Keratinocyte (primary cell): ENCODE data around the gene AP5B1. TPM values are rescaled to one million over a fixed set of nuclear protein-coding genes. Genes with fewer than 3 reads are reported as not detected.

Source experiments
- DNase-seq: peaks from one replicate; pipeline ENCODE4 v3.0.0-alpha.2; 2011; ENCODE audit warnings: low read depth, missing footprints, low spot score
- FAIRE-seq: peaks from 2 replicates; lab custom pipeline; 2011; peaks lifted over from hg19 to GRCh38; lab: Jason Lieb, UNC
- H2AFZ ChIP-seq: 2 replicates; pipeline ENCODE4 v1.6.0; 2012; ENCODE audit warnings: low read length, control low read depth, inconsistent platforms; ENCODE audit not compliant: control insufficient read depth
- H3K27ac ChIP-seq: 2 replicates; pipeline ENCODE4 v1.5.1; 2011; ENCODE audit warnings: low read length; ENCODE audit not compliant: control insufficient read depth, insufficient read depth
- H3K27me3 ChIP-seq: 3 replicates; pipeline ENCODE4 v1.6.0; 2011; ENCODE audit warnings: low read length; ENCODE audit not compliant: control insufficient read depth, insufficient read depth; ENCODE audit errors: extremely low read depth
- H3K36me3 ChIP-seq, 2 experiments: 2 replicates in 1 of 2; 3 replicates in 1 of 2; pipeline ENCODE4 v1.5.1; 2011; ENCODE audit warnings: low read length in 2 of 2, mild to moderate bottlenecking in 1 of 2; ENCODE audit not compliant: control insufficient read depth in 2 of 2, insufficient read depth in 2 of 2; ENCODE audit errors: extremely low read depth in 1 of 2
- H3K4me1 ChIP-seq: 3 replicates; pipeline ENCODE4 v1.5.1; 2011; ENCODE audit warnings: low read length; ENCODE audit not compliant: control insufficient read depth, insufficient read depth; ENCODE audit errors: extremely low read depth
- H3K4me2 ChIP-seq: 3 replicates; pipeline ENCODE4 v1.6.0; 2011; ENCODE audit warnings: low read depth, low read length; ENCODE audit not compliant: control insufficient read depth, insufficient read depth; ENCODE audit errors: extremely low read depth
- H3K4me3 ChIP-seq, 3 experiments: fragments of 200-600 bp in 1 of 3; sonication (generic) in 1 of 3; 2 replicates in 2 of 3; 3 replicates in 1 of 3; pipeline ENCODE4 v1.5.1; 2011 to 2016; ENCODE audit warnings: low read length in 3 of 3, mild to moderate bottlenecking in 3 of 3, control low read depth in 2 of 3, inconsistent platforms in 1 of 3, low read depth in 1 of 3, mixed read lengths in 1 of 3, mixed run types in 1 of 3, moderate library complexity in 1 of 3; ENCODE audit not compliant: control insufficient read depth in 2 of 3, insufficient read depth in 2 of 3; ENCODE audit errors: extremely low read depth in 1 of 3
- H3K79me2 ChIP-seq: 2 replicates; pipeline ENCODE4 v1.6.0; 2012; ENCODE audit warnings: low read length; ENCODE audit not compliant: control insufficient read depth, insufficient read depth
- H3K9ac ChIP-seq: 3 replicates; pipeline ENCODE4 v1.6.0; 2011; ENCODE audit warnings: low read length; ENCODE audit not compliant: control insufficient read depth, insufficient read depth; ENCODE audit errors: extremely low read depth
- H3K9me1 ChIP-seq: 3 replicates; pipeline ENCODE4 v1.6.0; 2011; ENCODE audit warnings: low read length; ENCODE audit not compliant: control insufficient read depth, insufficient read depth; ENCODE audit errors: extremely low read depth
- H3K9me3 ChIP-seq: 2 replicates; pipeline ENCODE4 v1.5.1; 2012; ENCODE audit warnings: low read depth, low read length; ENCODE audit not compliant: control insufficient read depth
- H4K20me1 ChIP-seq: 3 replicates; pipeline ENCODE4 v1.6.0; 2011; ENCODE audit warnings: low read length; ENCODE audit not compliant: control insufficient read depth, insufficient read depth; ENCODE audit errors: extremely low read depth
- CTCF ChIP-seq, 3 experiments: IDR thresholded peaks in 1 of 3; conservative IDR thresholded peaks in 1 of 3; optimal IDR thresholded peaks in 1 of 3; 2 replicates in 2 of 3; 3 replicates in 1 of 3; pipeline versions ENCODE3 to v1.5.1; 2011; ENCODE audit warnings: low read length in 3 of 3, mild to moderate bottlenecking in 3 of 3, moderate library complexity in 2 of 3, control low read depth in 1 of 3, inconsistent platforms in 1 of 3; ENCODE audit not compliant: insufficient read depth in 2 of 3; ENCODE audit errors: extremely low read depth in 1 of 3
- EZH2 ChIP-seq: IDR thresholded peaks from one replicate; pipeline ENCODE4 v1.6.1; 2012; ENCODE audit warnings: inconsistent platforms, mild to moderate bottlenecking, low read length, moderate library complexity
- dilution Hi-C: fragments of 300-500 bp; cut with MboI; formaldehyde crosslinking; loops from one replicate; pipeline ENCODE4 v1.7.0; 2020; ENCODE audit warnings: low sequenced_read_pairs; ENCODE audit not compliant: extremely low pct_ligation_motif_present
- polyA plus RNA-seq, 5 experiments: library from polyadenylated mRNA; depleted of rRNA in 3 of 5; stranded (reverse) in 3 of 5; stranded (forward) in 1 of 5; unstranded in 1 of 5; fragments of >200 nt; gene quantifications; 1 replicate in 1 of 5; 2 replicates in 3 of 5; 3 replicates in 1 of 5; pipeline versions ENCODE4 v1.2.1 to v1.2.3, GENCODE V29; 2011 to 2012; ENCODE audit warnings: missing spikeins in 2 of 5, low read depth in 1 of 5, low replicate concordance in 1 of 5

The AP5B1 gene
- polyA plus RNA-seq, 1 donor (not counting 4 experiments of a cell fraction or from before 2014, with no cell fraction given) = 3.1 TPM

GRCh38 chr11:65787649-65788622 lies 7.2 kb upstream of the AP5B1 start:
- Histone ChIP-seq H3K4me2 (peak overlapping the region; percentile 57), H2AFZ (no peak overlapping the region), H3K79me2 (no peaks in the 10 kb centered on the region), H4K20me1 (no peaks in the 10 kb centered on the region), H3K27ac (no peak overlapping the region), H3K4me3 (peak overlapping the region in 2 of 3 experiments; percentile 47), H3K36me3 (no peaks in the 10 kb centered on the region), H3K9me3 (no peaks in the 10 kb centered on the region), H3K4me1 (peaks cover 34% of the 10 kb centered on the region), H3K9ac (peak overlapping the region; percentile 45), H3K27me3 (peaks cover 18% of the 10 kb centered on the region), H3K9me1 (no peaks in the 10 kb centered on the region)
- dilution Hi-C loops = no loop called here
- TF ChIP-seq EZH2 (peak; percentile 94), CTCF (optimal IDR thresholded peaks at IDR 0.05 in 1 of 3, IDR thresholded peaks at IDR 0.05 in 1 of 3, conservative IDR thresholded peaks at IDR 0.05 in 1 of 3; ENCODE audit: extremely low read depth in 1 of 3, insufficient read depth in 2 of 3, low read length in 3 of 3) (no peak)
- no peak for FAIRE-seq
- DNase-seq = no peak

- peaks cover 29% of the 10 kb centered on the region for H3K4me1 ChIP-seq
- FAIRE-seq (no peak), DNase-seq (no peak)
- no peak within 1 kb of the TSS for H3K27ac ChIP-seq
- dilution Hi-C loops = no loop called here
- H3K9ac ChIP-seq = peak within 1 kb of the TSS; percentile 45
- H4K20me1 ChIP-seq = no peaks in the 10 kb centered on the region
- H2AFZ ChIP-seq = peak within 1 kb of the TSS; percentile 58
- H3K9me3 ChIP-seq = no peaks in the 10 kb centered on the region
- peak within 1 kb of the TSS; percentile 46 to 55 (median 47) for H3K4me3 ChIP-seq
- no peaks in the 10 kb centered on the region for H3K36me3 ChIP-seq
- H3K79me2 ChIP-seq = no peaks in the 10 kb centered on the region
- H3K27me3 ChIP-seq = peaks cover 18% of the 10 kb centered on the region
- peak within 1 kb of the TSS; percentile 62 for H3K4me2 ChIP-seq
- no peak for TF ChIP-seq CTCF (optimal IDR thresholded peaks at IDR 0.05 in 1 of 3, IDR thresholded peaks at IDR 0.05 in 1 of 3, conservative IDR thresholded peaks at IDR 0.05 in 1 of 3; ENCODE audit: extremely low read depth in 1 of 3, insufficient read depth in 2 of 3, low read length in 3 of 3)
- TF ChIP-seq EZH2 = no peak
- no peaks in the 10 kb centered on the region for H3K9me1 ChIP-seq
These were observed 6.2 kb upstream of the AP5B1 start, which contains the start of gene OVOL1 for GRCh38 chr11:65786786-65787636. TSS of gene OVOL1 (plus strand) at chr11:65787063. CDS start at chr11:65787374, 311 bp downstream.
